Measurements from ENCODE around the gene CENPP.

CENPP gene

GRCh38 chr9:92550765-92551164 is 225.0 kb downstream of the CENPP start:
- H3K27me3 ChIP-seq (replicated peaks; ENCODE audit: control insufficient read depth, insufficient read depth, low read length), result no peaks in the 10 kb centered on the region

GRCh38 chr9:92558612-92559374 is 233.0 kb downstream of the CENPP start:
- no peak for TF ChIP-seq CTCF (IDR thresholded peaks at IDR 0.05; ENCODE audit: insufficient read depth, low read length, poor library complexity, severe bottlenecking)

More at GRCh38 chr9:92550765-92551164, 225.0 kb downstream of the CENPP start:
- no peak for TF ChIP-seq CTCF (IDR thresholded peaks at IDR 0.05; ENCODE audit: insufficient read depth, low read length, poor library complexity, severe bottlenecking)
- no peaks in the 10 kb centered on the region for H3K36me3 ChIP-seq (ENCODE audit: control insufficient read depth, insufficient read depth, low read length)
- no peak overlapping the region for H3K4me3 ChIP-seq (replicated peaks; ENCODE audit: low read depth, low read length)
- no peak for DNase-seq (ENCODE audit: extremely low read depth, insufficient read length)

GRCh38 chr9:92561374-92562330 is 235.9 kb downstream of the CENPP start:
- H3K36me3 ChIP-seq (ENCODE audit: control insufficient read depth, insufficient read depth, low read length), result no peaks in the 10 kb centered on the region
- no peak for TF ChIP-seq CTCF (IDR thresholded peaks at IDR 0.05; ENCODE audit: insufficient read depth, low read length, poor library complexity, severe bottlenecking)
- H3K4me3 ChIP-seq (replicated peaks; ENCODE audit: low read depth, low read length), result no peak overlapping the region
- DNase-seq (ENCODE audit: extremely low read depth, insufficient read length), result no peak
- no peaks in the 10 kb centered on the region for H3K27me3 ChIP-seq (replicated peaks; ENCODE audit: control insufficient read depth, insufficient read depth, low read length)

More at GRCh38 chr9:92558612-92559374, 233.0 kb downstream of the CENPP start:
- no peak overlapping the region for H3K4me3 ChIP-seq (replicated peaks; ENCODE audit: low read depth, low read length)
- H3K27me3 ChIP-seq (replicated peaks; ENCODE audit: control insufficient read depth, insufficient read depth, low read length), result no peaks in the 10 kb centered on the region
- no peaks in the 10 kb centered on the region for H3K36me3 ChIP-seq (ENCODE audit: control insufficient read depth, insufficient read depth, low read length)
- DNase-seq (ENCODE audit: extremely low read depth, insufficient read length), result no peak

- no peak for TF ChIP-seq CTCF (IDR thresholded peaks at IDR 0.05; ENCODE audit: insufficient read depth, low read length, poor library complexity, severe bottlenecking)
Measured at GRCh38 chr9:92562461-92562967, 236.8 kb downstream of the CENPP start.

GRCh38 chr9:92563116-92564100 is 237.7 kb downstream of the CENPP start:
- H3K36me3 ChIP-seq (ENCODE audit: control insufficient read depth, insufficient read depth, low read length), result no peaks in the 10 kb centered on the region
- H3K4me3 ChIP-seq (replicated peaks; ENCODE audit: low read depth, low read length), result no peak overlapping the region
- no peaks in the 10 kb centered on the region for H3K27me3 ChIP-seq (replicated peaks; ENCODE audit: control insufficient read depth, insufficient read depth, low read length)
- DNase-seq (ENCODE audit: extremely low read depth, insufficient read length), result no peak
- TF ChIP-seq CTCF (IDR thresholded peaks at IDR 0.05; ENCODE audit: insufficient read depth, low read length, poor library complexity, severe bottlenecking), result no peak

More at GRCh38 chr9:92562461-92562967, 236.8 kb downstream of the CENPP start:
- Histone ChIP-seq H3K27me3 (replicated peaks; ENCODE audit: control insufficient read depth, insufficient read depth, low read length) (no peaks in the 10 kb centered on the region), H3K4me3 (replicated peaks; ENCODE audit: low read depth, low read length) (no peak overlapping the region), H3K36me3 (ENCODE audit: control insufficient read depth, insufficient read depth, low read length) (no peaks in the 10 kb centered on the region)
- DNase-seq (ENCODE audit: extremely low read depth, insufficient read length), result no peak
